ENCODE results near the gene PHKB.

Gene PHKB

GRCh38 chr16:47565454-47565853, 104.3 kb downstream of the PHKB start:
- TF ChIP-seq CTCF (IDR thresholded peaks at IDR 0.05; ENCODE audit: extremely low read depth, missing control alignments) = no peak
- DNase-seq (ENCODE audit: low spot score) = no peak

GRCh38 chr16:47567321-47567720, 106.2 kb downstream of the PHKB start:
- no peak for DNase-seq (ENCODE audit: low spot score)
- no peak for TF ChIP-seq CTCF (IDR thresholded peaks at IDR 0.05; ENCODE audit: extremely low read depth, missing control alignments)

GRCh38 chr16:47568351-47568750, 107.2 kb downstream of the PHKB start:
- TF ChIP-seq CTCF (IDR thresholded peaks at IDR 0.05; ENCODE audit: extremely low read depth, missing control alignments) = no peak
- DNase-seq (ENCODE audit: low spot score) = no peak

- no peak for TF ChIP-seq CTCF (IDR thresholded peaks at IDR 0.05; ENCODE audit: extremely low read depth, missing control alignments)
- no peak for DNase-seq (ENCODE audit: low spot score)
Observed at GRCh38 chr16:47571049-47571448, 109.9 kb downstream of the PHKB start.

GRCh38 chr16:47571711-47572110, 110.6 kb downstream of the PHKB start:
- TF ChIP-seq CTCF (IDR thresholded peaks at IDR 0.05; ENCODE audit: extremely low read depth, missing control alignments) = no peak
- DNase-seq (ENCODE audit: low spot score) = no peak

- no peak for TF ChIP-seq CTCF (IDR thresholded peaks at IDR 0.05; ENCODE audit: extremely low read depth, missing control alignments)
- DNase-seq (ENCODE audit: low spot score) = no peak
Observed at GRCh38 chr16:47574091-47575054, 113.2 kb downstream of the PHKB start.

- DNase-seq (ENCODE audit: low spot score) = no peak
- TF ChIP-seq CTCF (IDR thresholded peaks at IDR 0.05; ENCODE audit: extremely low read depth, missing control alignments) = no peak
Observed at GRCh38 chr16:47577029-47577428, 115.9 kb downstream of the PHKB start.

All from GM20000 (cell line).